ENCODE data around the gene RANGAP1.

- no peak for TF ChIP-seq POLR2A (IDR thresholded peaks at IDR 0.05)
- no peak for TF ChIP-seq CTCF (IDR thresholded peaks at IDR 0.05)
Observed at GRCh38 chr22:41243361-41243760, 42.6 kb downstream of the RANGAP1 start.

All from stomach (tissue), 4 donors.